HCT116 (cell line): ENCODE results near the gene DDR2. TPM values are rescaled to one million over a fixed set of nuclear protein-coding genes. Genes with fewer than 3 reads are reported as not detected.

Experiments
- ATAC-seq: fragments of 200-7000 bp; cut with Tn5 transposase; 2 replicates; pipeline ENCODE4 v1.9.1; 2020; ENCODE audit warnings: mild to moderate bottlenecking, moderate library complexity
- BruUV-seq: library from RNA; stranded (reverse); fragments of 400-500 nt; replicated peaks from 2 replicates; lab custom pipeline; 2021; lab: Mats Ljungman, UMichigan
- CTCF ChIA-PET: fragments of 300-600 bp; sonication (Branson Sonifier 250); formaldehyde crosslinking; loops from one replicate; lab custom pipeline; 2021; ENCODE audit warnings: antibody characterized with exemption; lab: Charles Lee
- POLR2A ChIA-PET: fragments of 300-600, 350-600 bp; sonication (Branson Sonifier 250); formaldehyde crosslinking; loops from one replicate; lab custom pipeline; 2021; ENCODE audit warnings: antibody characterized with exemption; lab: Charles Lee
- RAD21 ChIA-PET, 2 experiments: fragments of 300-600 bp; sonication (Branson Sonifier 250); formaldehyde crosslinking; loops; one replicate each; lab custom pipeline; 2023; ENCODE audit warnings: low total read pairs in 2 of 2; ENCODE audit not compliant: uncharacterized antibody in 2 of 2, unreplicated experiment in 2 of 2, low non-redundant PET in 1 of 2; lab: Charles Lee
- DNase-seq: peaks from one replicate; pipeline ENCODE4 v3.0.0-alpha.2; 2010; ENCODE audit warnings: low read depth, low spot score
- H2AFZ ChIP-seq: fragments of 200-600 bp; shearing (Covaris generic), sonication (generic); 2 replicates; pipeline ENCODE4 v1.6.1; 2017; ENCODE audit warnings: low read depth, mixed run types, mixed read lengths, antibody characterized with exemption, low read length; ENCODE audit not compliant: poor library complexity, severe bottlenecking
- H3K27ac ChIP-seq: 2 replicates; pipeline ENCODE4 v1.5.1; 2012; ENCODE audit warnings: low read depth, low read length
- H3K27me3 ChIP-seq: fragments of 200-600 bp; sonication (generic); 2 replicates; pipeline ENCODE4 v1.6.1; 2016; ENCODE audit warnings: mixed run types, low read length, mixed read lengths; ENCODE audit not compliant: insufficient read depth
- H3K36me3 ChIP-seq, 2 experiments: fragments of 200-500 bp in 1 of 2; fragments of 200-600 bp in 1 of 2; sonication (Bioruptor generic) in 1 of 2; sonication (generic) in 1 of 2; 2 replicates each; pipeline versions ENCODE4 v1.5.1 to v1.6.1; 2014 to 2016; ENCODE audit warnings: low read length in 2 of 2, inconsistent platforms in 1 of 2, mixed read lengths in 1 of 2, mixed run types in 1 of 2; ENCODE audit not compliant: insufficient read depth in 2 of 2, control insufficient read depth in 1 of 2
- H3K4me1 ChIP-seq, 2 experiments: fragments of 200-600 bp in 1 of 2; sonication (generic) in 1 of 2; 2 replicates each; pipeline versions ENCODE4 v1.5.1 to v1.6.1; 2012 to 2017; ENCODE audit warnings: low read length in 2 of 2, inconsistent platforms in 1 of 2, mild to moderate bottlenecking in 1 of 2, mixed read lengths in 1 of 2, mixed run types in 1 of 2, moderate library complexity in 1 of 2; ENCODE audit not compliant: insufficient read depth in 2 of 2, control insufficient read depth in 1 of 2
- H3K4me2 ChIP-seq: fragments of 200-600 bp; sonication (generic); 2 replicates; pipeline ENCODE4 v1.6.1; 2017; ENCODE audit warnings: mixed run types, low read length, mixed read lengths
- H3K4me3 ChIP-seq, 2 experiments: fragments of 200-600 bp in 1 of 2; sonication (generic) in 1 of 2; replicated peaks in 1 of 2; 2 replicates each; pipeline ENCODE4 v1.5.1; 2011 to 2016; ENCODE audit warnings: low read length in 2 of 2, control low read depth in 1 of 2, low read depth in 1 of 2, mild to moderate bottlenecking in 1 of 2, mixed read lengths in 1 of 2, mixed run types in 1 of 2
- H3K79me2 ChIP-seq: fragments of 200-600 bp; sonication (generic); 2 replicates; pipeline ENCODE4 v1.6.1; 2017; ENCODE audit warnings: mild to moderate bottlenecking, mixed run types, low read length, moderate library complexity, mixed read lengths; ENCODE audit not compliant: insufficient read depth
- H3K9ac ChIP-seq: fragments of 200-600 bp; sonication (generic); 2 replicates; pipeline ENCODE4 v1.6.1; 2016; ENCODE audit warnings: low read length, mixed read lengths
- H3K9me2 ChIP-seq: fragments of 200-600 bp; sonication (generic), shearing (Covaris generic); 2 replicates; pipeline ENCODE4 v1.6.1; 2017; ENCODE audit warnings: mixed run types, mild to moderate bottlenecking, moderate library complexity; ENCODE audit not compliant: insufficient read depth
- H3K9me3 ChIP-seq, 2 experiments: fragments of 200-500 bp in 1 of 2; fragments of 200-600 bp in 1 of 2; sonication (Bioruptor generic) in 1 of 2; sonication (generic) in 1 of 2; 2 replicates each; pipeline ENCODE4 v1.6.1; 2014 to 2017; ENCODE audit warnings: low read length in 2 of 2, mixed read lengths in 2 of 2, inconsistent platforms in 1 of 2, low read depth in 1 of 2, mild to moderate bottlenecking in 1 of 2, mixed run types in 1 of 2, moderate library complexity in 1 of 2; ENCODE audit not compliant: control insufficient read depth in 1 of 2, insufficient read depth in 1 of 2
- H4K20me1 ChIP-seq: fragments of 200-600 bp; sonication (generic), shearing (Covaris generic); 2 replicates; pipeline ENCODE4 v1.6.1; 2017; ENCODE audit warnings: mixed run types, mild to moderate bottlenecking, moderate library complexity; ENCODE audit not compliant: insufficient read depth
- CBX3 ChIP-seq: IDR thresholded peaks from 2 replicates; pipeline ENCODE4 v1.6.1; 2012; ENCODE audit warnings: low read depth
- EGR1 ChIP-seq: IDR thresholded peaks from 2 replicates; pipeline ENCODE4 v1.6.1; 2012; ENCODE audit warnings: low read depth
- EZH2 ChIP-seq: fragments of 200-600 bp; sonication (generic); IDR thresholded peaks from 2 replicates; pipeline ENCODE4 v1.6.1; 2017; ENCODE audit warnings: antibody characterized with exemption, mixed run types
- EZH2phosphoT487 ChIP-seq: fragments of 200-600 bp; IDR thresholded peaks from 2 replicates; pipeline ENCODE4 v1.6.1; 2018; ENCODE audit warnings: antibody characterized with exemption, borderline replicate concordance
- JUND ChIP-seq: IDR thresholded peaks from 2 replicates; pipeline ENCODE4 v1.6.1; 2012
- POLR2A ChIP-seq: IDR thresholded peaks from 2 replicates; pipeline ENCODE4 v1.7.0; 2011; ENCODE audit warnings: borderline replicate concordance; ENCODE audit not compliant: insufficient read depth, insufficient read length; ENCODE audit errors: extremely low read depth
- RAD21 ChIP-seq: IDR thresholded peaks from 2 replicates; pipeline ENCODE4 v1.6.1; 2012; ENCODE audit warnings: low read depth, mild to moderate bottlenecking
- SIN3A ChIP-seq: IDR thresholded peaks from 2 replicates; pipeline ENCODE4 v1.6.1; 2012; ENCODE audit warnings: low read depth
- SP1 ChIP-seq: IDR thresholded peaks from 2 replicates; pipeline ENCODE4 v1.6.1; 2012; ENCODE audit warnings: low read depth
- SRF ChIP-seq: IDR thresholded peaks from 2 replicates; pipeline ENCODE4 v1.6.1; 2012; ENCODE audit warnings: low read depth
- TCF7L2 ChIP-seq: IDR thresholded peaks from 2 replicates; pipeline ENCODE4 v1.7.0; 2011; ENCODE audit warnings: borderline replicate concordance, inconsistent platforms; ENCODE audit not compliant: insufficient read depth, insufficient read length; ENCODE audit errors: extremely low read depth
- YY1 ChIP-seq: IDR thresholded peaks from 2 replicates; pipeline ENCODE4 v1.6.1; 2011; ENCODE audit warnings: low read length, low read depth, moderate library complexity, mild to moderate bottlenecking; ENCODE audit not compliant: insufficient replicate concordance; ENCODE audit errors: extremely low read depth
- ZFX ChIP-seq: fragments of 450-650 bp; IDR thresholded peaks from 2 replicates; pipeline ENCODE4 v1.6.1; 2017
- intact Hi-C: fragments of 100-400 bp; cut with micrococcal nuclease; formaldehyde crosslinking; loops from 2 replicates; pipeline ENCODE4 v1.10.0; 2022
- total RNA-seq: library from RNA; stranded (reverse); gene quantifications from one replicate; pipeline ENCODE4 v1.2.1, GENCODE V29; 2021; ENCODE audit not compliant: unreplicated experiment
- TF ChIP-seq, protein P1 (sequence below): IDR thresholded peaks from 2 replicates; pipeline ENCODE4 v1.6.1; 2012
- TF ChIP-seq, protein P2 (sequence below): IDR thresholded peaks from 2 replicates; pipeline ENCODE4 v1.6.1; 2011; ENCODE audit warnings: mild to moderate bottlenecking, low read length, moderate library complexity; ENCODE audit not compliant: insufficient replicate concordance; ENCODE audit errors: extremely low read depth
- TF ChIP-seq, protein P3 (sequence below): IDR thresholded peaks from 2 replicates; pipeline ENCODE4 v1.6.1; 2012
- TF ChIP-seq, protein P4 (sequence below), 3 experiments: fragments of 200-600 bp in 1 of 3; sonication (generic) in 1 of 3; IDR thresholded peaks in 2 of 3; conservative IDR thresholded peaks in 1 of 3; 2 replicates each; pipeline ENCODE4 v1.5.1; 2012 to 2017; ENCODE audit warnings: low read depth in 2 of 3, low read length in 2 of 3, antibody characterized with exemption in 1 of 3, borderline replicate concordance in 1 of 3, control low read depth in 1 of 3, mild to moderate bottlenecking in 1 of 3, mixed read lengths in 1 of 3, mixed run types in 1 of 3, moderate library complexity in 1 of 3; ENCODE audit not compliant: insufficient read depth in 1 of 3

The DDR2 gene
- total RNA-seq, 1 experiment from 2014 or later = 0.84 TPM

DNA sequence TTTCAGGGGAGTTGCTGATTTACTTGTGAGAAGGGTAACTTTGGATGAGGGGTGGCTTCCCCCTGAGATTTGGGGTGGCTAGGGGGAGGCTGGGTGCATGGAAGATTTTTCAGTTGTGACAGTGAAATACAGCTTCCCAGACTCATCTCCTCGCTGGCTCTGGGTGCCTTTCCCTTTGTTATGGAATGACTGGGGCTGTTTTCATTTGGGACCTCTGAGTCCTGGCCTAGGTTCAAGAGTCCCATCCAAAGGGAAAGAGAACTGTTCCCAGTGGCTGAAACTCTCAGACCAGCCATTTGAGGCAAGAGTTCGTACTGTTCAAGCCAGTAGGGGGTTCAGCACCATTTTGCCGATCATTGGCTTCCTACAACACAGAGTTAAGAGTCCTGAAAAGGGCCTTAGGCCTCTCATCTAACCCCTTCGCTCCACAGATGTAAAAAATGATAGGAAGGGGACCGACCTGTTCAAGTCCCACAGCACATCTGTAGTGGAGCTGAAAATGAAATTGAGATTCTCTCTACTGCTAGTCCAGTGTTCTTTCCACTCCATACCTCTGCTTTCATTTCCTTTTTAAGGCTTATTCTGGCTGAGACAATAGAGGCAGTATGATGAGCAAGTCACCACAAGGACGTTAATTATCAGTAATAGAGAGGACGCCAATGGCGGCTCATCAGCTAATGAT is 958 bp downstream of the DDR2 start:
- Histone ChIP-seq H3K27me3 (no peaks in the 10 kb centered on the region), H3K4me3 (no peak overlapping the region), H3K9me3 (no peaks in the 10 kb centered on the region), H4K20me1 (no peaks in the 10 kb centered on the region), H3K9me2 (no peaks in the 10 kb centered on the region), H3K27ac (no peak overlapping the region), H2AFZ (no peak overlapping the region), H3K9ac (no peak overlapping the region), H3K4me2 (no peak overlapping the region), H3K36me3 (no peaks in the 10 kb centered on the region), H3K79me2 (no peaks in the 10 kb centered on the region), H3K4me1 (no peaks in the 10 kb centered on the region)
- ChIA-PET POLR2A (no interaction called here), CTCF (interaction anchor here (1.0 to 1.1 kb wide), 2 partner anchors 19 to 20 kb away, joined by 3 read pairs; no protein-coding TSS in a partner anchor), RAD21 (no interaction called here)
- BruUV-seq = no TSS peak
- intact Hi-C loops = no loop called here
- no peak for TF ChIP-seq CBX3
- TF ChIP-seq SIN3A = no peak
- TF ChIP-seq YY1 = no peak
- no peak for TF ChIP-seq SRF
- TF ChIP-seq ZFX = no peak
- TF ChIP-seq EZH2 = no peak
- no peak for TF ChIP-seq POLR2A
- no peak for ATAC-seq
- DNase-seq = no peak

DNA sequence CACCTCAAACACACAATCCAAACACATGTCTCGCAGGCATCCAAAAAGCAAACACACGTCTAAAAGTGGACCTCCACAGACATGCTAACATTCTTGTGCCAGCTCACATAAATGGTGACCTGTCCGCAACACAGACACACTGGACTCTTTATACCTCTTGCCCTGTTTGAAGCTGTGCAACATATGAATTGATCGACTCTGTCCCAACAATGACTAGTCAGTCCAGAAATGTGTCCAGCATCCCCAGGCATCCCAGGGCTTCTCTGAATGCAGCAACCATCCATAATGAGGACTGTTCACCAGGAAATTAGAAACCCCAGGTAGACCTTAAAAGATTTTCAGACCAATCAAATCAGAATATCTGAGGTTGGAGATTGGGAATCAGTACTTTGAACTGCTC is 3.2 kb downstream of the DDR2 start:
- H3K9ac ChIP-seq = no peak overlapping the region
- CTCF ChIA-PET = no interaction called here
- no peaks in the 10 kb centered on the region for H4K20me1 ChIP-seq
- no peak overlapping the region for H3K27ac ChIP-seq
- H2AFZ ChIP-seq = no peak overlapping the region
- TF ChIP-seq SIN3A (no peak), RAD21 (no peak), YY1 (no peak), SP1 (no peak), EZH2phosphoT487 (no peak), POLR2A (no peak), EGR1 (no peak), ZFX (no peak), SRF (no peak), EZH2 (no peak), TCF7L2 (no peak), JUND (no peak)
- TF ChIP-seq, protein P1, sequence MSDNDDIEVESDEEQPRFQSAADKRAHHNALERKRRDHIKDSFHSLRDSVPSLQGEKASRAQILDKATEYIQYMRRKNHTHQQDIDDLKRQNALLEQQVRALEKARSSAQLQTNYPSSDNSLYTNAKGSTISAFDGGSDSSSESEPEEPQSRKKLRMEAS = no peak
- TF ChIP-seq, protein P2, sequence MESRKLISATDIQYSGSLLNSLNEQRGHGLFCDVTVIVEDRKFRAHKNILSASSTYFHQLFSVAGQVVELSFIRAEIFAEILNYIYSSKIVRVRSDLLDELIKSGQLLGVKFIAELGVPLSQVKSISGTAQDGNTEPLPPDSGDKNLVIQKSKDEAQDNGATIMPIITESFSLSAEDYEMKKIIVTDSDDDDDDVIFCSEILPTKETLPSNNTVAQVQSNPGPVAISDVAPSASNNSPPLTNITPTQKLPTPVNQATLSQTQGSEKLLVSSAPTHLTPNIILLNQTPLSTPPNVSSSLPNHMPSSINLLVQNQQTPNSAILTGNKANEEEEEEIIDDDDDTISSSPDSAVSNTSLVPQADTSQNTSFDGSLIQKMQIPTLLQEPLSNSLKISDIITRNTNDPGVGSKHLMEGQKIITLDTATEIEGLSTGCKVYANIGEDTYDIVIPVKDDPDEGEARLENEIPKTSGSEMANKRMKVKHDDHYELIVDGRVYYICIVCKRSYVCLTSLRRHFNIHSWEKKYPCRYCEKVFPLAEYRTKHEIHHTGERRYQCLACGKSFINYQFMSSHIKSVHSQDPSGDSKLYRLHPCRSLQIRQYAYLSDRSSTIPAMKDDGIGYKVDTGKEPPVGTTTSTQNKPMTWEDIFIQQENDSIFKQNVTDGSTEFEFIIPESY = no peak
- TF ChIP-seq, protein P3, sequence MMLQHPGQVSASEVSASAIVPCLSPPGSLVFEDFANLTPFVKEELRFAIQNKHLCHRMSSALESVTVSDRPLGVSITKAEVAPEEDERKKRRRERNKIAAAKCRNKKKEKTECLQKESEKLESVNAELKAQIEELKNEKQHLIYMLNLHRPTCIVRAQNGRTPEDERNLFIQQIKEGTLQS = no peak
- TF ChIP-seq, protein P4, sequence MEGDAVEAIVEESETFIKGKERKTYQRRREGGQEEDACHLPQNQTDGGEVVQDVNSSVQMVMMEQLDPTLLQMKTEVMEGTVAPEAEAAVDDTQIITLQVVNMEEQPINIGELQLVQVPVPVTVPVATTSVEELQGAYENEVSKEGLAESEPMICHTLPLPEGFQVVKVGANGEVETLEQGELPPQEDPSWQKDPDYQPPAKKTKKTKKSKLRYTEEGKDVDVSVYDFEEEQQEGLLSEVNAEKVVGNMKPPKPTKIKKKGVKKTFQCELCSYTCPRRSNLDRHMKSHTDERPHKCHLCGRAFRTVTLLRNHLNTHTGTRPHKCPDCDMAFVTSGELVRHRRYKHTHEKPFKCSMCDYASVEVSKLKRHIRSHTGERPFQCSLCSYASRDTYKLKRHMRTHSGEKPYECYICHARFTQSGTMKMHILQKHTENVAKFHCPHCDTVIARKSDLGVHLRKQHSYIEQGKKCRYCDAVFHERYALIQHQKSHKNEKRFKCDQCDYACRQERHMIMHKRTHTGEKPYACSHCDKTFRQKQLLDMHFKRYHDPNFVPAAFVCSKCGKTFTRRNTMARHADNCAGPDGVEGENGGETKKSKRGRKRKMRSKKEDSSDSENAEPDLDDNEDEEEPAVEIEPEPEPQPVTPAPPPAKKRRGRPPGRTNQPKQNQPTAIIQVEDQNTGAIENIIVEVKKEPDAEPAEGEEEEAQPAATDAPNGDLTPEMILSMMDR (IDR thresholded peaks at IDR 0.05 in 2 of 3, conservative IDR thresholded peaks at IDR 0.05 in 1 of 3; ENCODE audit: borderline replicate concordance in 1 of 3, insufficient read depth in 1 of 3, low read depth in 2 of 3, low read length in 2 of 3) = no peak
- no peaks in the 10 kb centered on the region for H3K4me1 ChIP-seq
- POLR2A ChIA-PET = no interaction called here
- no peak overlapping the region for H3K4me3 ChIP-seq
- no peaks in the 10 kb centered on the region for H3K9me3 ChIP-seq
- no peaks in the 10 kb centered on the region for H3K9me2 ChIP-seq
- intact Hi-C loops = no loop called here
- no peaks in the 10 kb centered on the region for H3K36me3 ChIP-seq
- H3K4me2 ChIP-seq = no peak overlapping the region
- no TSS peak for BruUV-seq
- H3K27me3 ChIP-seq = no peaks in the 10 kb centered on the region
- no peak for ATAC-seq
- H3K79me2 ChIP-seq = no peaks in the 10 kb centered on the region
- DNase-seq = no peak
- RAD21 ChIA-PET = no interaction called here
